ENCODE results near the gene NTRK3.

Gene NTRK3

GRCh38 chr15:88061452-88061851, 195.1 kb downstream of the NTRK3 start:
- no peak overlapping the region for H3K4me3 ChIP-seq (ENCODE audit: low read depth, low read length)
- no peak overlapping the region for H3K9ac ChIP-seq (ENCODE audit: low read length)
- H3K27ac ChIP-seq (ENCODE audit: low read depth, low read length): no peak overlapping the region
- H3K36me3 ChIP-seq (ENCODE audit: control insufficient read depth in 1 of 2, insufficient read depth in 2 of 2, low read length in 2 of 2): no peaks in the 10 kb centered on the region
- H3K27me3 ChIP-seq (ENCODE audit: insufficient read depth, low read length): no peaks in the 10 kb centered on the region
- no peak overlapping the region for H4K12ac ChIP-seq (ENCODE audit: low read depth, low read length)
- H3K4ac ChIP-seq (ENCODE audit: low read depth, low read length): no peak overlapping the region
- no peak overlapping the region for H2AFZ ChIP-seq (ENCODE audit: insufficient read depth, low read length, poor library complexity)
- WGBS (ENCODE audit: extremely low coverage, insufficient coverage, insufficient read length): no CpG with 5 or more reads among the region's 10 CpGs
- no peak overlapping the region for H2AK5ac ChIP-seq (ENCODE audit: low read length)
- no peak overlapping the region for H3K18ac ChIP-seq (ENCODE audit: low read length)
- H3K14ac ChIP-seq (ENCODE audit: low read length): no peak overlapping the region
- no peak overlapping the region for H4K8ac ChIP-seq (ENCODE audit: low read depth, low read length)
- peaks cover 8% of the 10 kb centered on the region for H3K9me3 ChIP-seq (ENCODE audit: insufficient read depth, low read depth, low read length)
- no peak overlapping the region for H2BK5ac ChIP-seq (ENCODE audit: low read depth, low read length, poor library complexity)
- no peak overlapping the region for H4K91ac ChIP-seq (ENCODE audit: low read depth, low read length)
- no peak for DNase-seq
- no peaks in the 10 kb centered on the region for H3K79me2 ChIP-seq (ENCODE audit: control insufficient read depth, insufficient read depth, low read length, poor library complexity)
- H3K4me2 ChIP-seq (ENCODE audit: low read length): no peak overlapping the region
- peaks cover under 1 to 1% of the 10 kb centered on the region in 2 experiments for H3K4me1 ChIP-seq (ENCODE audit: control insufficient read depth in 1 of 2, insufficient read depth in 2 of 2, low read length in 2 of 2)
- no peak overlapping the region for H2BK12ac ChIP-seq (ENCODE audit: low read length)
- no peaks in the 10 kb centered on the region for H3K79me1 ChIP-seq (ENCODE audit: low read length)
- no peak overlapping the region for H2BK120ac ChIP-seq (ENCODE audit: insufficient read depth, low read length, poor library complexity)
- H3K23ac ChIP-seq (ENCODE audit: low read length): no peak overlapping the region

- Histone ChIP-seq H2AFZ (ENCODE audit: insufficient read depth, low read length, poor library complexity) (no peak overlapping the region), H3K14ac (ENCODE audit: low read length) (no peak overlapping the region), H3K9ac (ENCODE audit: low read length) (no peak overlapping the region), H3K4me3 (ENCODE audit: low read depth, low read length) (no peak overlapping the region), H3K79me1 (ENCODE audit: low read length) (no peaks in the 10 kb centered on the region), H3K27me3 (ENCODE audit: insufficient read depth, low read length) (no peaks in the 10 kb centered on the region), H3K4ac (ENCODE audit: low read depth, low read length) (no peak overlapping the region), H3K4me1 (ENCODE audit: control insufficient read depth in 1 of 2, insufficient read depth in 2 of 2, low read length in 2 of 2) (no peaks in the 10 kb centered on the region), H3K36me3 (ENCODE audit: control insufficient read depth in 1 of 2, insufficient read depth in 2 of 2, low read length in 2 of 2) (no peaks in the 10 kb centered on the region), H4K8ac (ENCODE audit: low read depth, low read length) (no peak overlapping the region), H2AK5ac (ENCODE audit: low read length) (no peak overlapping the region), H2BK120ac (ENCODE audit: insufficient read depth, low read length, poor library complexity) (no peak overlapping the region), H3K18ac (ENCODE audit: low read length) (no peak overlapping the region), H3K23ac (ENCODE audit: low read length) (no peak overlapping the region), H2BK12ac (ENCODE audit: low read length) (no peak overlapping the region), H2BK5ac (ENCODE audit: low read depth, low read length, poor library complexity) (no peak overlapping the region), H3K4me2 (ENCODE audit: low read length) (no peak overlapping the region), H4K91ac (ENCODE audit: low read depth, low read length) (no peak overlapping the region), H3K27ac (ENCODE audit: low read depth, low read length) (no peak overlapping the region), H4K12ac (ENCODE audit: low read depth, low read length) (no peak overlapping the region), H3K79me2 (ENCODE audit: control insufficient read depth, insufficient read depth, low read length, poor library complexity) (no peaks in the 10 kb centered on the region), H3K9me3 (ENCODE audit: insufficient read depth, low read depth, low read length) (peaks cover 8% of the 10 kb centered on the region)
- DNase-seq: no peak
- WGBS (ENCODE audit: extremely low coverage, insufficient coverage, insufficient read length): no CpG with 5 or more reads among the region's 4 CpGs
Observed at GRCh38 chr15:88060383-88060782, 196.2 kb downstream of the NTRK3 start.

DNA sequence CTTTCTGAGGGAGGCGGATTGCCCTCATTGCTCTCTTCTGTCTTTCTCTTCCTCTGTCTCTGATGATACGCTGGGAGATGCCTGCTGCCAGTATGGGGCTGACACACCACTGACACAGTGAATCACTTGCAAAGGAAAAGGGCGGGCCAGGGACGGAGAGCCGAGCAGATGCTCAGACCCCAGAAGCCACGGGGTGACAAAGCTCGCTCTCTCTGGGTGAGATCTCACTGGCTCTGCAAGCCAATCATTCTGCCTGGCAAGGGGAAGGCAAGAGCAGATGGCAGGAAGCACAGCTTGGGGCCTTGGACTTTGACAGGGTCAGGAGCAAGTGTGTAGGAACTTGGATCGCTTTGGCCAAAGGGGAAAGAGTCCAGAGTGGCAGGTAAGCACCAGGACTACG, 198.7 kb downstream of the NTRK3 start:
- DNase-seq: no peak
- Histone ChIP-seq H3K14ac (ENCODE audit: low read length) (no peak overlapping the region), H4K12ac (ENCODE audit: low read depth, low read length) (no peak overlapping the region), H2AK5ac (ENCODE audit: low read length) (no peak overlapping the region), H2BK120ac (ENCODE audit: insufficient read depth, low read length, poor library complexity) (no peak overlapping the region), H2BK12ac (ENCODE audit: low read length) (no peak overlapping the region), H3K9ac (ENCODE audit: low read length) (no peak overlapping the region), H4K91ac (ENCODE audit: low read depth, low read length) (no peak overlapping the region), H3K79me1 (ENCODE audit: low read length) (no peaks in the 10 kb centered on the region), H3K18ac (ENCODE audit: low read length) (no peak overlapping the region), H3K36me3 (ENCODE audit: control insufficient read depth in 1 of 2, insufficient read depth in 2 of 2, low read length in 2 of 2) (no peaks in the 10 kb centered on the region), H3K27me3 (ENCODE audit: insufficient read depth, low read length) (no peaks in the 10 kb centered on the region), H3K4ac (ENCODE audit: low read depth, low read length) (no peak overlapping the region), H4K8ac (ENCODE audit: low read depth, low read length) (no peak overlapping the region), H3K4me2 (ENCODE audit: low read length) (no peak overlapping the region), H3K4me1 (ENCODE audit: control insufficient read depth in 1 of 2, insufficient read depth in 2 of 2, low read length in 2 of 2) (no peaks in the 10 kb centered on the region), H2AFZ (ENCODE audit: insufficient read depth, low read length, poor library complexity) (no peak overlapping the region), H3K4me3 (ENCODE audit: low read depth, low read length) (no peak overlapping the region), H3K9me3 (ENCODE audit: insufficient read depth, low read depth, low read length) (peaks cover 8% of the 10 kb centered on the region), H2BK5ac (ENCODE audit: low read depth, low read length, poor library complexity) (no peak overlapping the region), H3K27ac (ENCODE audit: low read depth, low read length) (no peak overlapping the region), H3K23ac (ENCODE audit: low read length) (no peak overlapping the region), H3K79me2 (ENCODE audit: control insufficient read depth, insufficient read depth, low read length, poor library complexity) (no peaks in the 10 kb centered on the region)
- WGBS (ENCODE audit: extremely low coverage, insufficient coverage, insufficient read length): no CpG with 5 or more reads among the region's 9 CpGs

DNA sequence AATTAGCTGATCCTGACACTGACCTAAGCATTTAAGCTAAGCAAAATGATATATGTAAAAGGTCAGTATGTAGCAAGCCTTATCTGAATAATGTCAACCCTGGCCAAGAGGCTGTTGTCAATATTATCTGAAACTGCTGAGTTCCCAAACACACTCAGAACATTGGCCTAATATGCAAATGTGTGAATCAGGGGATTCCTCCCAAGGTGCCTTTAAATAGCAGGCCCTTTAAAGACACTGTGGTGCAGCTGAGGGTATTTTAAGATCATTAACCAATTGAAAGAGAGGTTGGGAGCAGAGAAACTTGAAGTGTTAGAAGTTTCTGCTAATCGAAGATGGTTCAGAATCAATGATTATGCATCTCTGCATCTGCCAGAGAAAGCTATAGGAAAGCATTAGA, 207.0 kb downstream of the NTRK3 start:
- Histone ChIP-seq H3K4me1 (ENCODE audit: control insufficient read depth in 1 of 2, insufficient read depth in 2 of 2, low read length in 2 of 2) (no peaks in the 10 kb centered on the region), H2AFZ (ENCODE audit: insufficient read depth, low read length, poor library complexity) (no peak overlapping the region), H3K4me2 (ENCODE audit: low read length) (no peak overlapping the region), H3K79me1 (ENCODE audit: low read length) (no peaks in the 10 kb centered on the region), H4K8ac (ENCODE audit: low read depth, low read length) (no peak overlapping the region), H2AK5ac (ENCODE audit: low read length) (no peak overlapping the region), H4K91ac (ENCODE audit: low read depth, low read length) (no peak overlapping the region), H4K12ac (ENCODE audit: low read depth, low read length) (no peak overlapping the region), H3K79me2 (ENCODE audit: control insufficient read depth, insufficient read depth, low read length, poor library complexity) (no peaks in the 10 kb centered on the region), H2BK12ac (ENCODE audit: low read length) (no peak overlapping the region), H3K4ac (ENCODE audit: low read depth, low read length) (no peak overlapping the region), H3K27ac (ENCODE audit: low read depth, low read length) (no peak overlapping the region), H3K9ac (ENCODE audit: low read length) (no peak overlapping the region), H3K14ac (ENCODE audit: low read length) (no peak overlapping the region), H3K23ac (ENCODE audit: low read length) (no peak overlapping the region), H3K4me3 (ENCODE audit: low read depth, low read length) (no peak overlapping the region), H3K36me3 (ENCODE audit: control insufficient read depth in 1 of 2, insufficient read depth in 2 of 2, low read length in 2 of 2) (no peaks in the 10 kb centered on the region), H3K18ac (ENCODE audit: low read length) (no peak overlapping the region), H2BK5ac (ENCODE audit: low read depth, low read length, poor library complexity) (no peak overlapping the region), H3K9me3 (ENCODE audit: insufficient read depth, low read depth, low read length) (no peaks in the 10 kb centered on the region), H2BK120ac (ENCODE audit: insufficient read depth, low read length, poor library complexity) (no peak overlapping the region), H3K27me3 (ENCODE audit: insufficient read depth, low read length) (no peaks in the 10 kb centered on the region)
- DNase-seq: no peak
- WGBS (ENCODE audit: extremely low coverage, insufficient coverage, insufficient read length): no CpG with 5 or more reads among the region's 1 CpG

All from trophoblast cell (in vitro differentiated cells and primary cell).